Thymus (tissue), 11 donors: Measurements from ENCODE around the gene POLK. TPM values are rescaled to one million over a fixed set of nuclear protein-coding genes. Genes with fewer than 3 reads are reported as not detected.
"Not testable (repeated sequence)": the region's sequence is repeated elsewhere in the genome, so short reads cannot be mapped to it uniquely, and the experiment has no call there.

Experiments
- DNase-seq, 9 donors: peaks; one replicate each; pipeline ENCODE4 v3.0.0-alpha.2; 2013; ENCODE audit warnings: low spot score in 9 of 9, low read depth in 6 of 9, missing footprints in 1 of 9
- H3K27ac ChIP-seq, 2 donors: one replicate each; pipeline ENCODE4 v1.5.1; 2013; ENCODE audit warnings: control low read depth in 1 of 2, low read depth in 1 of 2, low read length in 1 of 2, mild to moderate bottlenecking in 1 of 2, moderate library complexity in 1 of 2
- H3K27me3 ChIP-seq, 2 donors: one replicate each; pipeline ENCODE4 v1.5.1; 2013; ENCODE audit warnings: low read length in 1 of 2; ENCODE audit not compliant: control insufficient read depth in 2 of 2, insufficient read depth in 1 of 2
- H3K36me3 ChIP-seq, 2 donors: one replicate each; pipeline ENCODE4 v1.5.1; 2013; ENCODE audit warnings: low read length in 1 of 2, mild to moderate bottlenecking in 1 of 2, moderate library complexity in 1 of 2; ENCODE audit not compliant: control insufficient read depth in 2 of 2, insufficient read depth in 2 of 2
- H3K4me1 ChIP-seq, 2 donors: one replicate each; pipeline ENCODE4 v1.5.1; 2013; ENCODE audit warnings: low read length in 2 of 2; ENCODE audit not compliant: control insufficient read depth in 2 of 2, insufficient read depth in 2 of 2
- H3K4me3 ChIP-seq, 2 donors: one replicate each; pipeline ENCODE4 v1.5.1; 2013; ENCODE audit warnings: low read length in 2 of 2, control low read depth in 1 of 2, mild to moderate bottlenecking in 1 of 2
- H3K9me3 ChIP-seq, 2 donors: one replicate each; pipeline ENCODE4 v1.5.1; 2013; ENCODE audit warnings: low read length in 1 of 2, mild to moderate bottlenecking in 1 of 2; ENCODE audit not compliant: control insufficient read depth in 2 of 2, insufficient read depth in 1 of 2
- WGBS: extraction: QIAGEN DNeasy Blood & Tissue Kit; methylation state at CpG from one replicate; pipeline ENCODE4 v1.1.7; 2013; 5-methylcytosine and 5-hydroxymethylcytosine counted together
- polyA plus RNA-seq: library from polyadenylated mRNA; stranded (reverse); fragments of 200-250 nt; gene quantifications from one replicate; pipeline ENCODE4 v1.2.3, GENCODE V29; 2013
- total RNA-seq: library from RNA; stranded (reverse); fragments of 120-200 nt; gene quantifications from one replicate; pipeline ENCODE4 v1.2.4, GENCODE V29; 2013
- donor health status: healthy.

Gene POLK
- total and polyA plus RNA-seq, 2 donors: 10.2 to 23.1 TPM

GRCh38 chr5:75550597-75550996 lies 38.9 kb downstream of the POLK start:
- DNase-seq: no peak
- H3K9me3 ChIP-seq: no peaks in the 10 kb centered on the region
- no peaks in the 10 kb centered on the region for H3K4me1 ChIP-seq
- H3K4me3 ChIP-seq: no peak overlapping the region
- H3K27me3 ChIP-seq: no peaks in the 10 kb centered on the region
- H3K36me3 ChIP-seq: peaks cover 0 to 16% of the 10 kb centered on the region in 2 donors
- 99% methylated on average over 1 of the region's 1 CpG for WGBS
- H3K27ac ChIP-seq: no peak overlapping the region

- Histone ChIP-seq H3K27ac (no peak overlapping the region), H3K4me3 (no peak overlapping the region), H3K4me1 (no peaks in the 10 kb centered on the region), H3K27me3 (no peaks in the 10 kb centered on the region), H3K9me3 (no peaks in the 10 kb centered on the region), H3K36me3 (peaks cover 0 to 16% of the 10 kb centered on the region in 2 donors)
- DNase-seq: no peak
- 100% methylated on average over 3 of the region's 3 CpGs for WGBS
Observed at GRCh38 chr5:75551471-75551870, 39.8 kb downstream of the POLK start.

- no peaks in the 10 kb centered on the region for H3K27me3 ChIP-seq
- 98% methylated on average over 2 of the region's 2 CpGs for WGBS
- DNase-seq: no peak
- peaks cover 0 to 16% of the 10 kb centered on the region in 2 donors for H3K36me3 ChIP-seq
- H3K4me1 ChIP-seq: no peaks in the 10 kb centered on the region
- no peak overlapping the region for H3K27ac ChIP-seq
- no peak overlapping the region for H3K4me3 ChIP-seq
- no peaks in the 10 kb centered on the region for H3K9me3 ChIP-seq
Observed at GRCh38 chr5:75552764-75553163, 41.1 kb downstream of the POLK start.

GRCh38 chr5:75553358-75553757 lies 41.7 kb downstream of the POLK start:
- no peak overlapping the region for H3K27ac ChIP-seq
- 99% methylated on average over 1 of the region's 1 CpG for WGBS
- no peaks in the 10 kb centered on the region for H3K9me3 ChIP-seq
- peaks cover 0 to 16% of the 10 kb centered on the region in 2 donors for H3K36me3 ChIP-seq
- no peak overlapping the region for H3K4me3 ChIP-seq
- H3K4me1 ChIP-seq: no peaks in the 10 kb centered on the region
- no peak for DNase-seq
- H3K27me3 ChIP-seq: no peaks in the 10 kb centered on the region

- 100% methylated on average over 1 of the region's 1 CpG for WGBS
- no peak for DNase-seq
Observed at GRCh38 chr5:75558221-75558620, 46.5 kb downstream of the POLK start.

GRCh38 chr5:75558981-75559632 lies 47.4 kb downstream of the POLK start:
- Histone ChIP-seq H3K9me3 (peaks cover 0 to 3% of the 10 kb centered on the region in 2 donors), H3K27ac (no peak overlapping the region), H3K4me3 (no peak overlapping the region), H3K27me3 (no peaks in the 10 kb centered on the region), H3K4me1 (no peaks in the 10 kb centered on the region), H3K36me3 (peaks cover 0 to 6% of the 10 kb centered on the region in 2 donors)
- no peak for DNase-seq
- 49% methylated on average over 4 of the region's 4 CpGs for WGBS

More at GRCh38 chr5:75558221-75558620, 46.5 kb downstream of the POLK start:
- no peaks in the 10 kb centered on the region for H3K4me1 ChIP-seq
- H3K36me3 ChIP-seq: peaks cover 0 to 9% of the 10 kb centered on the region in 2 donors
- H3K4me3 ChIP-seq: no peak overlapping the region
- no peak overlapping the region for H3K27ac ChIP-seq
- peaks cover 0 to 3% of the 10 kb centered on the region in 2 donors for H3K9me3 ChIP-seq
- no peaks in the 10 kb centered on the region for H3K27me3 ChIP-seq

GRCh38 chr5:75560655-75561054 lies 49.0 kb downstream of the POLK start:
- not testable (repeated sequence) for H3K4me3 ChIP-seq, H3K27ac ChIP-seq, DNase-seq, H3K9me3 ChIP-seq, H3K4me1 ChIP-seq, H3K36me3 ChIP-seq, H3K27me3 ChIP-seq
- WGBS: 98% methylated on average over 1 of the region's 1 CpG

- not testable (repeated sequence) for H3K27me3 ChIP-seq, DNase-seq, H3K4me1 ChIP-seq, H3K4me3 ChIP-seq, H3K9me3 ChIP-seq
- peaks cover 7 to 14% of the 10 kb centered on the region in 2 donors for H3K36me3 ChIP-seq
- H3K27ac ChIP-seq: peak overlapping the region in 1 of 2 donors; percentile 63
- 96% methylated on average over 15 of the region's 15 CpGs for WGBS
Observed at GRCh38 chr5:75565991-75566709, 54.5 kb downstream of the POLK start.

- Histone ChIP-seq H3K9me3 (peaks cover 0 to 3% of the 10 kb centered on the region in 2 donors), H3K4me3 (no peak overlapping the region), H3K36me3 (peaks cover 7 to 14% of the 10 kb centered on the region in 2 donors), H3K4me1 (no peaks in the 10 kb centered on the region), H3K27me3 (no peaks in the 10 kb centered on the region), H3K27ac (peak overlapping the region in 1 of 2 donors; percentile 63)
- DNase-seq: peak in 6 of 9 donors; percentile 5 to 46 (median 17)
- WGBS: 87% methylated on average over 6 of the region's 6 CpGs
Observed at GRCh38 chr5:75566710-75567309, 55.1 kb downstream of the POLK start.
